ENCODE data around the gene FMR1NB. TPM values are rescaled to one million over a fixed set of nuclear protein-coding genes. Genes with fewer than 3 reads are reported as not detected.

FMR1NB gene
- total and polyA plus RNA-seq, 5 donors from 2014 or later: not detected

Other genes starting within 250 kb of the FMR1NB start
- 89.5 TPM for gene FMR1, start 69.4 kb upstream of the FMR1NB start, total RNA-seq
- 10 to 100 TPM in 1 of 4 donors, 1 to 10 TPM in 3; 5.6 to 10.4 (median 8.8) TPM for gene FMR1, start 69.4 kb upstream of the FMR1NB start, polyA plus RNA-seq

Data from CD4-positive, CD25-positive, alpha-beta regulatory T cell (primary cell).